K562 (cell line): ENCODE results near the gene TREM1. TPM values are rescaled to one million over a fixed set of nuclear protein-coding genes. Genes with fewer than 3 reads are reported as not detected.
A peak's percentile ranks its signal among the peaks of the same experiment; 100 is the strongest.

ENCODE experiments used
- SREBF1 ChIP-seq: fragments of 150-350 bp; IDR thresholded peaks from 2 replicates; pipeline ENCODE4 v1.6.1; 2014; ENCODE audit warnings: antibody characterized with exemption, low read depth, low read length, borderline replicate concordance
- ZFP30 ChIP-seq: fragments of 250-450 bp; sonication (Bioruptor Pico); IDR thresholded peaks from 2 replicates; pipeline ENCODE4 v1.8.0; 2022; ENCODE audit warnings: moderate library complexity, mild to moderate bottlenecking, inconsistent platforms, borderline replicate concordance
- polyA plus RNA-seq, 8 experiments: library from polyadenylated mRNA; depleted of rRNA in 4 of 8; stranded (reverse) in 5 of 8; unstranded in 3 of 8; fragments of >200 nt; fragmentation: Nextera tagmentation in 2 of 8; fragmentation: Illumina TruSeq in 1 of 8; extraction: Ambion mirVana in 2 of 8; extraction: Trizol in 1 of 8; gene quantifications; 2 replicates each; pipeline versions ENCODE4 v1.2.1 to v1.2.3, GENCODE V29; 2011 to 2014; ENCODE audit warnings: inconsistent platforms in 1 of 8, missing spikeins in 1 of 8
- total RNA-seq, 7 experiments: library from RNA; depleted of rRNA in 6 of 7; stranded (reverse); fragments of >200 nt in 6 of 7; fragmentation: Illumina TruSeq in 2 of 7; extraction: Trizol in 2 of 7; gene quantifications; 2 replicates each; pipeline versions ENCODE4 v1.2.1 to v1.2.3, GENCODE V29; 2011 to 2021; ENCODE audit warnings: low replicate concordance in 1 of 7
- TF ChIP-seq, protein P1 (sequence below): fragments of 200-600 bp; sonication (generic); IDR thresholded peaks from one replicate; pipeline ENCODE4 v1.6.1; 2012; ENCODE audit warnings: mild to moderate bottlenecking, low read depth, low read length, inconsistent platforms
- TF ChIP-seq, protein P2 (sequence below): fragments of 200-800 bp; sonication (Bioruptor generic); IDR thresholded peaks from 2 replicates; pipeline ENCODE4 v1.6.1; 2017; ENCODE audit warnings: missing genetic modification characterization, missing compliant biosample characterization
- TF ChIP-seq, protein P3 (sequence below): fragments of 450-650 bp; IDR thresholded peaks from 2 replicates; pipeline ENCODE4 v1.7.0; 2016; ENCODE audit warnings: borderline replicate concordance
- TF ChIP-seq, protein P4 (sequence below): fragments of 450-650 bp; IDR thresholded peaks from one replicate; pipeline ENCODE4 v1.6.1; 2018; ENCODE audit warnings: mild to moderate bottlenecking, moderate library complexity; ENCODE audit not compliant: partially characterized antibody
- TF ChIP-seq, protein P5 (sequence below): fragments of 250-450 bp; sonication (Bioruptor Pico); IDR thresholded peaks from 2 replicates; pipeline ENCODE4 v1.8.0; 2021; ENCODE audit warnings: borderline replicate concordance, mild to moderate bottlenecking, moderate library complexity; ENCODE audit not compliant: poor library complexity, severe bottlenecking

Gene TREM1
- total and polyA plus RNA-seq, 9 of the 15 experiments (the other 6 are each of a cell fraction or from before 2014, with no cell fraction given), result not detected

DNA sequence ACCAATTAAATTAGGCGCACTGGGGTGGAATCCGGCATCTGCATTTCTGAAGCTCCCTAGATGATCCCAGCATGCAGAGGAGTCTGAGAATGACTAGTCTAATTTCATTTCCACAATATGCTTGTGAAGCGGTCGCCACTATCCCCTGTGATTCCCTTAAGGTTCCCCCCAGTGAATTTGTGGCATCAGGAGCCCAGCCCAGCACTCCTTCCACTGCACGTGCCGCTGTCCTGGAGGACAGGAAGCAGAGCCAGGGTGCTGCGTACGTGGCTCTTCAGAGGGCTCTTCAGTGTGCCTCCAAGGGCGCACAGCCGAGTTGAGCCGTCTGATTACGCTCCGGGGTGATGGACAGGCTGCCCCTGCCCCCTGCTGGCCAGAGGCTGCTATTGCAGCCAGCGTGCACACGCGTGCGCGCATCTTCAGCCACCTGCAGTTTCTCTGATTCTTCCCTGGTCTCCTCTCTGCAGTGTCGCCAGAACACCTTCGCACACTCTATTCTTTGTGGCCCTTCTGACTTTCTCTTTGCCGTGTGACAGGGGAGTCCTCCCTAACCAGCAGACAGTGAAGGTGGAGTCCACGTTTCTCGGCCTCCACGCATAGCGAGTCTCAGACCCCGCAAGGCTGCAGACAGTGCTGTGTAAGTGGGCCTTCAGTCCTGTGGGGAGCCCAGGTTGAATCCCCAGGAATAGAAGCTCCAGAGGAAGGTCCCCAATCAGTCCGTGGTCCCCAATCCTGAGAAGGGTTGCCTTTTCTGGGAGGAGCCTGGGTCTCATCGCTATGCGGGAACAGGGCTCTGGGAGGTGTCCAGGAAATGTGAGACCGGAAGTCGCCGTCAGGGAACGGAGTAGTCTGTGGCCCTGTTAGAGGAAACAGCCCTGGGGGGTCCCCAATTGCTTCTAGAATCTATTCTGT, 32.4 kb upstream of the TREM1 start (continued):
- TF ChIP-seq, protein P1, sequence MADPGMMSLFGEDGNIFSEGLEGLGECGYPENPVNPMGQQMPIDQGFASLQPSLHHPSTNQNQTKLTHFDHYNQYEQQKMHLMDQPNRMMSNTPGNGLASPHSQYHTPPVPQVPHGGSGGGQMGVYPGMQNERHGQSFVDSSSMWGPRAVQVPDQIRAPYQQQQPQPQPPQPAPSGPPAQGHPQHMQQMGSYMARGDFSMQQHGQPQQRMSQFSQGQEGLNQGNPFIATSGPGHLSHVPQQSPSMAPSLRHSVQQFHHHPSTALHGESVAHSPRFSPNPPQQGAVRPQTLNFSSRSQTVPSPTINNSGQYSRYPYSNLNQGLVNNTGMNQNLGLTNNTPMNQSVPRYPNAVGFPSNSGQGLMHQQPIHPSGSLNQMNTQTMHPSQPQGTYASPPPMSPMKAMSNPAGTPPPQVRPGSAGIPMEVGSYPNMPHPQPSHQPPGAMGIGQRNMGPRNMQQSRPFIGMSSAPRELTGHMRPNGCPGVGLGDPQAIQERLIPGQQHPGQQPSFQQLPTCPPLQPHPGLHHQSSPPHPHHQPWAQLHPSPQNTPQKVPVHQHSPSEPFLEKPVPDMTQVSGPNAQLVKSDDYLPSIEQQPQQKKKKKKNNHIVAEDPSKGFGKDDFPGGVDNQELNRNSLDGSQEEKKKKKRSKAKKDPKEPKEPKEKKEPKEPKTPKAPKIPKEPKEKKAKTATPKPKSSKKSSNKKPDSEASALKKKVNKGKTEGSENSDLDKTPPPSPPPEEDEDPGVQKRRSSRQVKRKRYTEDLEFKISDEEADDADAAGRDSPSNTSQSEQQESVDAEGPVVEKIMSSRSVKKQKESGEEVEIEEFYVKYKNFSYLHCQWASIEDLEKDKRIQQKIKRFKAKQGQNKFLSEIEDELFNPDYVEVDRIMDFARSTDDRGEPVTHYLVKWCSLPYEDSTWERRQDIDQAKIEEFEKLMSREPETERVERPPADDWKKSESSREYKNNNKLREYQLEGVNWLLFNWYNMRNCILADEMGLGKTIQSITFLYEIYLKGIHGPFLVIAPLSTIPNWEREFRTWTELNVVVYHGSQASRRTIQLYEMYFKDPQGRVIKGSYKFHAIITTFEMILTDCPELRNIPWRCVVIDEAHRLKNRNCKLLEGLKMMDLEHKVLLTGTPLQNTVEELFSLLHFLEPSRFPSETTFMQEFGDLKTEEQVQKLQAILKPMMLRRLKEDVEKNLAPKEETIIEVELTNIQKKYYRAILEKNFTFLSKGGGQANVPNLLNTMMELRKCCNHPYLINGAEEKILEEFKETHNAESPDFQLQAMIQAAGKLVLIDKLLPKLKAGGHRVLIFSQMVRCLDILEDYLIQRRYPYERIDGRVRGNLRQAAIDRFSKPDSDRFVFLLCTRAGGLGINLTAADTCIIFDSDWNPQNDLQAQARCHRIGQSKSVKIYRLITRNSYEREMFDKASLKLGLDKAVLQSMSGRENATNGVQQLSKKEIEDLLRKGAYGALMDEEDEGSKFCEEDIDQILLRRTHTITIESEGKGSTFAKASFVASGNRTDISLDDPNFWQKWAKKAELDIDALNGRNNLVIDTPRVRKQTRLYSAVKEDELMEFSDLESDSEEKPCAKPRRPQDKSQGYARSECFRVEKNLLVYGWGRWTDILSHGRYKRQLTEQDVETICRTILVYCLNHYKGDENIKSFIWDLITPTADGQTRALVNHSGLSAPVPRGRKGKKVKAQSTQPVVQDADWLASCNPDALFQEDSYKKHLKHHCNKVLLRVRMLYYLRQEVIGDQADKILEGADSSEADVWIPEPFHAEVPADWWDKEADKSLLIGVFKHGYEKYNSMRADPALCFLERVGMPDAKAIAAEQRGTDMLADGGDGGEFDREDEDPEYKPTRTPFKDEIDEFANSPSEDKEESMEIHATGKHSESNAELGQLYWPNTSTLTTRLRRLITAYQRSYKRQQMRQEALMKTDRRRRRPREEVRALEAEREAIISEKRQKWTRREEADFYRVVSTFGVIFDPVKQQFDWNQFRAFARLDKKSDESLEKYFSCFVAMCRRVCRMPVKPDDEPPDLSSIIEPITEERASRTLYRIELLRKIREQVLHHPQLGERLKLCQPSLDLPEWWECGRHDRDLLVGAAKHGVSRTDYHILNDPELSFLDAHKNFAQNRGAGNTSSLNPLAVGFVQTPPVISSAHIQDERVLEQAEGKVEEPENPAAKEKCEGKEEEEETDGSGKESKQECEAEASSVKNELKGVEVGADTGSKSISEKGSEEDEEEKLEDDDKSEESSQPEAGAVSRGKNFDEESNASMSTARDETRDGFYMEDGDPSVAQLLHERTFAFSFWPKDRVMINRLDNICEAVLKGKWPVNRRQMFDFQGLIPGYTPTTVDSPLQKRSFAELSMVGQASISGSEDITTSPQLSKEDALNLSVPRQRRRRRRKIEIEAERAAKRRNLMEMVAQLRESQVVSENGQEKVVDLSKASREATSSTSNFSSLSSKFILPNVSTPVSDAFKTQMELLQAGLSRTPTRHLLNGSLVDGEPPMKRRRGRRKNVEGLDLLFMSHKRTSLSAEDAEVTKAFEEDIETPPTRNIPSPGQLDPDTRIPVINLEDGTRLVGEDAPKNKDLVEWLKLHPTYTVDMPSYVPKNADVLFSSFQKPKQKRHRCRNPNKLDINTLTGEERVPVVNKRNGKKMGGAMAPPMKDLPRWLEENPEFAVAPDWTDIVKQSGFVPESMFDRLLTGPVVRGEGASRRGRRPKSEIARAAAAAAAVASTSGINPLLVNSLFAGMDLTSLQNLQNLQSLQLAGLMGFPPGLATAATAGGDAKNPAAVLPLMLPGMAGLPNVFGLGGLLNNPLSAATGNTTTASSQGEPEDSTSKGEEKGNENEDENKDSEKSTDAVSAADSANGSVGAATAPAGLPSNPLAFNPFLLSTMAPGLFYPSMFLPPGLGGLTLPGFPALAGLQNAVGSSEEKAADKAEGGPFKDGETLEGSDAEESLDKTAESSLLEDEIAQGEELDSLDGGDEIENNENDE, result no peak
- TF ChIP-seq, protein P2, sequence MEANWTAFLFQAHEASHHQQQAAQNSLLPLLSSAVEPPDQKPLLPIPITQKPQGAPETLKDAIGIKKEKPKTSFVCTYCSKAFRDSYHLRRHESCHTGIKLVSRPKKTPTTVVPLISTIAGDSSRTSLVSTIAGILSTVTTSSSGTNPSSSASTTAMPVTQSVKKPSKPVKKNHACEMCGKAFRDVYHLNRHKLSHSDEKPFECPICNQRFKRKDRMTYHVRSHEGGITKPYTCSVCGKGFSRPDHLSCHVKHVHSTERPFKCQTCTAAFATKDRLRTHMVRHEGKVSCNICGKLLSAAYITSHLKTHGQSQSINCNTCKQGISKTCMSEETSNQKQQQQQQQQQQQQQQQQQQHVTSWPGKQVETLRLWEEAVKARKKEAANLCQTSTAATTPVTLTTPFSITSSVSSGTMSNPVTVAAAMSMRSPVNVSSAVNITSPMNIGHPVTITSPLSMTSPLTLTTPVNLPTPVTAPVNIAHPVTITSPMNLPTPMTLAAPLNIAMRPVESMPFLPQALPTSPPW (CRISPR knock-in tag), result no peak
- TF ChIP-seq, protein P3, sequence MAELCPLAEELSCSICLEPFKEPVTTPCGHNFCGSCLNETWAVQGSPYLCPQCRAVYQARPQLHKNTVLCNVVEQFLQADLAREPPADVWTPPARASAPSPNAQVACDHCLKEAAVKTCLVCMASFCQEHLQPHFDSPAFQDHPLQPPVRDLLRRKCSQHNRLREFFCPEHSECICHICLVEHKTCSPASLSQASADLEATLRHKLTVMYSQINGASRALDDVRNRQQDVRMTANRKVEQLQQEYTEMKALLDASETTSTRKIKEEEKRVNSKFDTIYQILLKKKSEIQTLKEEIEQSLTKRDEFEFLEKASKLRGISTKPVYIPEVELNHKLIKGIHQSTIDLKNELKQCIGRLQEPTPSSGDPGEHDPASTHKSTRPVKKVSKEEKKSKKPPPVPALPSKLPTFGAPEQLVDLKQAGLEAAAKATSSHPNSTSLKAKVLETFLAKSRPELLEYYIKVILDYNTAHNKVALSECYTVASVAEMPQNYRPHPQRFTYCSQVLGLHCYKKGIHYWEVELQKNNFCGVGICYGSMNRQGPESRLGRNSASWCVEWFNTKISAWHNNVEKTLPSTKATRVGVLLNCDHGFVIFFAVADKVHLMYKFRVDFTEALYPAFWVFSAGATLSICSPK, result no peak
- no peak for TF ChIP-seq ZFP30 (CRISPR knock-in tag)
- no peak for TF ChIP-seq SREBF1
- TF ChIP-seq, protein P4, sequence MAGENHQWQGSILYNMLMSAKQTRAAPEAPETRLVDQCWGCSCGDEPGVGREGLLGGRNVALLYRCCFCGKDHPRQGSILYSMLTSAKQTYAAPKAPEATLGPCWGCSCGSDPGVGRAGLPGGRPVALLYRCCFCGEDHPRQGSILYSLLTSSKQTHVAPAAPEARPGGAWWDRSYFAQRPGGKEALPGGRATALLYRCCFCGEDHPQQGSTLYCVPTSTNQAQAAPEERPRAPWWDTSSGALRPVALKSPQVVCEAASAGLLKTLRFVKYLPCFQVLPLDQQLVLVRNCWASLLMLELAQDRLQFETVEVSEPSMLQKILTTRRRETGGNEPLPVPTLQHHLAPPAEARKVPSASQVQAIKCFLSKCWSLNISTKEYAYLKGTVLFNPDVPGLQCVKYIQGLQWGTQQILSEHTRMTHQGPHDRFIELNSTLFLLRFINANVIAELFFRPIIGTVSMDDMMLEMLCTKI, result no peak
- TF ChIP-seq, protein P5, sequence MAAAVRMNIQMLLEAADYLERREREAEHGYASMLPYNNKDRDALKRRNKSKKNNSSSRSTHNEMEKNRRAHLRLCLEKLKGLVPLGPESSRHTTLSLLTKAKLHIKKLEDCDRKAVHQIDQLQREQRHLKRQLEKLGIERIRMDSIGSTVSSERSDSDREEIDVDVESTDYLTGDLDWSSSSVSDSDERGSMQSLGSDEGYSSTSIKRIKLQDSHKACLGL (CRISPR knock-in tag), result peak; percentile 18
